Astrocyte (in vitro differentiated cells and primary cell): ENCODE measurements around the gene RPLP2. TPM values are rescaled to one million over a fixed set of nuclear protein-coding genes. Genes with fewer than 3 reads are reported as not detected.

Source experiments
- DNase-seq: peaks from one replicate; pipeline ENCODE4 v3.0.0-alpha.2; 2010; ENCODE audit warnings: low read depth
- FAIRE-seq: peaks from 2 replicates; lab custom pipeline; 2011; peaks lifted over from hg19 to GRCh38; lab: Jason Lieb, UNC
- H2AFZ ChIP-seq: 2 replicates; pipeline ENCODE4 v1.6.0; 2012; ENCODE audit warnings: low read depth, low read length, inconsistent platforms
- H3K27ac ChIP-seq: 2 replicates; pipeline ENCODE4 v1.5.1; 2011; ENCODE audit warnings: low read depth, low read length, inconsistent platforms
- H3K27me3 ChIP-seq: 2 replicates; pipeline ENCODE4 v1.6.0; 2011; ENCODE audit warnings: low read length, inconsistent platforms; ENCODE audit not compliant: insufficient read depth
- H3K36me3 ChIP-seq: 2 replicates; pipeline ENCODE4 v1.5.1; 2011; ENCODE audit warnings: low read length, inconsistent platforms; ENCODE audit not compliant: insufficient read depth
- H3K4me1 ChIP-seq: 2 replicates; pipeline ENCODE4 v1.5.1; 2011; ENCODE audit warnings: low read length, inconsistent platforms; ENCODE audit not compliant: insufficient read depth
- H3K4me2 ChIP-seq: 2 replicates; pipeline ENCODE4 v1.6.0; 2012; ENCODE audit warnings: low read length, inconsistent platforms
- H3K4me3 ChIP-seq: 2 replicates; pipeline ENCODE4 v1.5.1; 2011; ENCODE audit warnings: low read depth, mild to moderate bottlenecking, low read length, inconsistent platforms; ENCODE audit not compliant: insufficient read depth
- H3K79me2 ChIP-seq: 2 replicates; pipeline ENCODE4 v1.6.0; 2012; ENCODE audit warnings: mild to moderate bottlenecking, low read length, inconsistent platforms; ENCODE audit not compliant: insufficient read depth
- H3K9ac ChIP-seq: 2 replicates; pipeline ENCODE4 v1.6.0; 2012; ENCODE audit warnings: mild to moderate bottlenecking, low read length, inconsistent platforms
- H3K9me3 ChIP-seq: 2 replicates; pipeline ENCODE4 v1.5.1; 2012; ENCODE audit warnings: low read depth, mild to moderate bottlenecking, low read length, inconsistent platforms; ENCODE audit not compliant: insufficient read depth
- H4K20me1 ChIP-seq: 2 replicates; pipeline ENCODE4 v1.6.0; 2012; ENCODE audit warnings: low read length, inconsistent platforms; ENCODE audit not compliant: insufficient read depth
- H3K27ac Mint-ChIP-seq: one replicate; pipeline ENCODE4 v1.8.0; 2021; ENCODE audit warnings: mild to moderate bottlenecking, mixed read lengths; ENCODE audit not compliant: unreplicated experiment
- H3K27me3 Mint-ChIP-seq: one replicate; pipeline ENCODE4 v1.8.0; 2021; ENCODE audit warnings: low read depth, mixed read lengths; ENCODE audit not compliant: unreplicated experiment
- H3K36me3 Mint-ChIP-seq: one replicate; pipeline ENCODE4 v1.8.0; 2021; ENCODE audit warnings: low read depth, mixed read lengths; ENCODE audit not compliant: unreplicated experiment
- H3K4me1 Mint-ChIP-seq: one replicate; pipeline ENCODE4 v1.8.0; 2021; ENCODE audit warnings: low read depth, mixed read lengths; ENCODE audit not compliant: unreplicated experiment
- H3K4me3 Mint-ChIP-seq: one replicate; pipeline ENCODE4 v1.8.0; 2021; ENCODE audit warnings: mild to moderate bottlenecking, moderate library complexity, mixed read lengths; ENCODE audit not compliant: unreplicated experiment
- H3K9me3 Mint-ChIP-seq: one replicate; pipeline ENCODE4 v1.8.0; 2021; ENCODE audit warnings: mild to moderate bottlenecking, mixed read lengths; ENCODE audit not compliant: unreplicated experiment
- CTCF ChIP-seq: IDR thresholded peaks from 2 replicates; pipeline ENCODE4 v1.5.1; 2011; ENCODE audit warnings: low read depth, mild to moderate bottlenecking, inconsistent platforms, low read length, moderate library complexity; ENCODE audit not compliant: insufficient read depth
- EZH2 ChIP-seq: IDR thresholded peaks from 2 replicates; pipeline ENCODE4 v1.6.1; 2012; ENCODE audit warnings: mild to moderate bottlenecking, low read length, inconsistent platforms; ENCODE audit not compliant: insufficient read depth
- total RNA-seq: library from RNA; stranded (reverse); gene quantifications from 2 replicates; pipeline ENCODE4 v1.2.1, GENCODE V29; 2021

The RPLP2 gene
- total RNA-seq, 1 donor from 2014 or later, result 1,666 TPM

- no peaks in the 10 kb centered on the region for H3K9me3 Mint-ChIP-seq
- peak overlapping the region; percentile 89 for H3K4me3 Mint-ChIP-seq
- H3K4me3 ChIP-seq, result peak overlapping the region; percentile 97
- no peaks in the 10 kb centered on the region for H3K9me3 ChIP-seq
- FAIRE-seq, result no peak
- TF ChIP-seq EZH2 (no peak), CTCF (peak; percentile 23)
- no peak overlapping the region for H3K27ac Mint-ChIP-seq
- DNase-seq, result no peak
- H3K4me1 ChIP-seq, result peaks cover 46% of the 10 kb centered on the region
- H3K4me2 ChIP-seq, result peak overlapping the region; percentile 88
- H3K4me1 Mint-ChIP-seq, result peaks cover 16% of the 10 kb centered on the region
- H3K9ac ChIP-seq, result peak overlapping the region; percentile 94
- H4K20me1 ChIP-seq, result peaks cover 71% of the 10 kb centered on the region
- H3K36me3 Mint-ChIP-seq, result peaks cover 6% of the 10 kb centered on the region
- H2AFZ ChIP-seq, result no peak overlapping the region
- H3K36me3 ChIP-seq, result peaks cover 19% of the 10 kb centered on the region
- no peaks in the 10 kb centered on the region for H3K27me3 ChIP-seq
- H3K27ac ChIP-seq, result no peak overlapping the region
- H3K79me2 ChIP-seq, result peaks cover 75% of the 10 kb centered on the region
- H3K27me3 Mint-ChIP-seq, result no peaks in the 10 kb centered on the region
These were observed 30.3 kb downstream of the RPLP2 start for GRCh38 chr11:839875-840617.

- no peaks in the 10 kb centered on the region for H3K27me3 Mint-ChIP-seq
- H4K20me1 ChIP-seq, result peaks cover 75% of the 10 kb centered on the region
- peak overlapping the region; percentile 97 for H3K4me3 ChIP-seq
- FAIRE-seq (no peak), DNase-seq (no peak)
- H2AFZ ChIP-seq, result no peak overlapping the region
- H3K36me3 Mint-ChIP-seq, result peaks cover 6% of the 10 kb centered on the region
- no peaks in the 10 kb centered on the region for H3K9me3 ChIP-seq
- peak overlapping the region; percentile 88 for H3K4me2 ChIP-seq
- TF ChIP-seq CTCF, result no peak
- no peak for TF ChIP-seq EZH2
- H3K4me3 Mint-ChIP-seq, result peak overlapping the region; percentile 89
- no peaks in the 10 kb centered on the region for H3K27me3 ChIP-seq
- peaks cover 75% of the 10 kb centered on the region for H3K79me2 ChIP-seq
- H3K9me3 Mint-ChIP-seq, result no peaks in the 10 kb centered on the region
- H3K4me1 ChIP-seq, result peaks cover 55% of the 10 kb centered on the region
- peaks cover 20% of the 10 kb centered on the region for H3K4me1 Mint-ChIP-seq
- H3K27ac Mint-ChIP-seq, result peak overlapping the region; percentile 77
- H3K27ac ChIP-seq, result peak overlapping the region; percentile 93
- peak overlapping the region; percentile 94 for H3K9ac ChIP-seq
- peaks cover 16% of the 10 kb centered on the region for H3K36me3 ChIP-seq
These were observed 32.2 kb downstream of the RPLP2 start for GRCh38 chr11:841981-842369.
